ENCODE measurements around the gene LRG1. TPM values are rescaled to one million over a fixed set of nuclear protein-coding genes. Genes with fewer than 3 reads are reported as not detected.

The LRG1 gene
- polyA plus RNA-seq, 1 donor (not counting 4 experiments of a cell fraction or from before 2014, with no cell fraction given): 1.2 TPM

- Histone ChIP-seq H3K27me3 (ENCODE audit: control insufficient read depth, extremely low read depth, insufficient read depth, low read length) (peaks cover 11% of the 10 kb centered on the region), H2AFZ (ENCODE audit: control insufficient read depth, low read length) (no peak overlapping the region), H3K79me2 (ENCODE audit: control insufficient read depth, insufficient read depth, low read length) (no peaks in the 10 kb centered on the region), H3K9me1 (ENCODE audit: control insufficient read depth, extremely low read depth, insufficient read depth, low read length) (no peaks in the 10 kb centered on the region), H3K4me2 (ENCODE audit: control insufficient read depth, extremely low read depth, insufficient read depth, low read depth, low read length) (no peak overlapping the region), H3K9ac (ENCODE audit: control insufficient read depth, extremely low read depth, insufficient read depth, low read length) (no peak overlapping the region), H3K4me1 (ENCODE audit: control insufficient read depth, extremely low read depth, insufficient read depth, low read length) (peaks cover 5% of the 10 kb centered on the region), H3K36me3 (ENCODE audit: control insufficient read depth in 2 of 2, extremely low read depth in 1 of 2, insufficient read depth in 2 of 2, low read length in 2 of 2) (no peaks in the 10 kb centered on the region), H3K9me3 (ENCODE audit: control insufficient read depth, low read depth, low read length) (no peaks in the 10 kb centered on the region), H4K20me1 (ENCODE audit: control insufficient read depth, extremely low read depth, insufficient read depth, low read length) (no peaks in the 10 kb centered on the region), H3K4me3 (ENCODE audit: control insufficient read depth in 2 of 3, extremely low read depth in 1 of 3, insufficient read depth in 2 of 3, low read depth in 1 of 3, low read length in 3 of 3) (no peak overlapping the region), H3K27ac (ENCODE audit: control insufficient read depth, insufficient read depth, low read length) (no peak overlapping the region)
- FAIRE-seq: no peak
- dilution Hi-C loops (cut with MboI; ENCODE audit: extremely low pct_ligation_motif_present, low sequenced_read_pairs): no loop called here
- TF ChIP-seq EZH2 (IDR thresholded peaks at IDR 0.05; ENCODE audit: low read length) (no peak), CTCF (optimal IDR thresholded peaks at IDR 0.05 in 1 of 3, IDR thresholded peaks at IDR 0.05 in 1 of 3, conservative IDR thresholded peaks at IDR 0.05 in 1 of 3; ENCODE audit: extremely low read depth in 1 of 3, insufficient read depth in 2 of 3, low read length in 3 of 3) (no peak)
- DNase-seq (ENCODE audit: low read depth, low spot score): no peak
These were observed 47.7 kb upstream of the LRG1 start for GRCh38 chr19:4587527-4587926.

GRCh38 chr19:4586691-4587090 is 46.9 kb upstream of the LRG1 start:
- no peak overlapping the region for H3K27ac ChIP-seq (ENCODE audit: control insufficient read depth, insufficient read depth, low read length)
- peaks cover 18% of the 10 kb centered on the region for H3K27me3 ChIP-seq (ENCODE audit: control insufficient read depth, extremely low read depth, insufficient read depth, low read length)
- no peak overlapping the region for H2AFZ ChIP-seq (ENCODE audit: control insufficient read depth, low read length)
- H3K4me1 ChIP-seq (ENCODE audit: control insufficient read depth, extremely low read depth, insufficient read depth, low read length): peaks cover 5% of the 10 kb centered on the region
- no peaks in the 10 kb centered on the region for H3K36me3 ChIP-seq (ENCODE audit: control insufficient read depth in 2 of 2, extremely low read depth in 1 of 2, insufficient read depth in 2 of 2, low read length in 2 of 2)
- no peak overlapping the region for H3K4me3 ChIP-seq (ENCODE audit: control insufficient read depth in 2 of 3, extremely low read depth in 1 of 3, insufficient read depth in 2 of 3, low read depth in 1 of 3, low read length in 3 of 3)
- no peaks in the 10 kb centered on the region for H3K9me1 ChIP-seq (ENCODE audit: control insufficient read depth, extremely low read depth, insufficient read depth, low read length)
- no peaks in the 10 kb centered on the region for H3K79me2 ChIP-seq (ENCODE audit: control insufficient read depth, insufficient read depth, low read length)
- H3K9me3 ChIP-seq (ENCODE audit: control insufficient read depth, low read depth, low read length): no peaks in the 10 kb centered on the region
- FAIRE-seq (no peak), DNase-seq (ENCODE audit: low read depth, low spot score) (no peak)
- no peak overlapping the region for H3K4me2 ChIP-seq (ENCODE audit: control insufficient read depth, extremely low read depth, insufficient read depth, low read depth, low read length)
- dilution Hi-C loops (cut with MboI; ENCODE audit: extremely low pct_ligation_motif_present, low sequenced_read_pairs): no loop called here
- H4K20me1 ChIP-seq (ENCODE audit: control insufficient read depth, extremely low read depth, insufficient read depth, low read length): no peaks in the 10 kb centered on the region
- TF ChIP-seq EZH2 (IDR thresholded peaks at IDR 0.05; ENCODE audit: low read length) (no peak), CTCF (optimal IDR thresholded peaks at IDR 0.05 in 1 of 3, IDR thresholded peaks at IDR 0.05 in 1 of 3, conservative IDR thresholded peaks at IDR 0.05 in 1 of 3; ENCODE audit: extremely low read depth in 1 of 3, insufficient read depth in 2 of 3, low read length in 3 of 3) (no peak)
- H3K9ac ChIP-seq (ENCODE audit: control insufficient read depth, extremely low read depth, insufficient read depth, low read length): no peak overlapping the region
